Measurements from ENCODE around the gene MAMDC4.
"Not testable (repeated sequence)": the region's sequence is repeated elsewhere in the genome, so short reads cannot be mapped to it uniquely, and the experiment has no call there.

Gene MAMDC4

DNA sequence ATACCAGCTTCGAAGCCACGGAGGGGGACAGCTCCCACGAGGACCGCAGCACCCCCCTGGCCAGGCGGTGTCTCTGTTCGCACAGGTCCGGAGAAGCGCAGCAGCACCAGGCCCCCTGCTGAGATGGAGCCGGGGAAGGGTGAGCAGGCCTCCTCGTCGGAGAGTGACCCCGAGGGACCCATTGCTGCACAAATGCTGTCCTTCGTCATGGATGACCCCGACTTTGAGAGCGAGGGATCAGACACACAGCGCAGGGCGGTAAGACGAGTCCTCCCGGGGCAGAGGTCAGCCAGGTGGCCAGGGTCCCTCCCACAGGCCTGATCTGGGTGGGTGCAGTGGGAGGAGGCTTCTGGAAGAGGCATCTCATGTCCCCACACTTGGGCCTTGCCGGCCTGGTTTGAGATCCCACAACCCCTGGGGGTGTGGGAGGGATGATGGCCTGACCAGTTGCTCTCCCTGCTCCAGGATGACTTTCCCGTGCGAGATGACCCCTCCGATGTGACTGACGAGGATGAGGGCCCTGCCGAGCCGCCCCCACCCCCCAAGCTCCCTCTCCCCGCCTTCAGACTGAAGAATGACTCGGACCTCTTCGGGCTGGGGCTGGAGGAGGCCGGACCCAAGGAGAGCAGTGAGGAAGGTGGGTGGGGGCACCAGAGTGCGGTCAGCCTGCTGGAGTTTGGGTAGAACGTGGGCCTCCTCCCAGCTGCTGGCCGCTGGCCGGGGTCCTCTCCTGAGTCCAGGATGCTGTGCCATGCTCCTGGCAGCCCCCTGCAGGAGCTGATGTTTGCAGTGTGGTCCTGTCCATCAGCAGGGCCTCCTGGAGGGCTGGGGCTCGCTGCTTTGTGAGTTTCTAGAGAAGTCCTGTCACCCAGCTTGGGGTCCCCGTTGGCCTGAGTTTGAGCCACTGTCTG, 12.7 kb upstream of the MAMDC4 start:
- no peak for DNase-seq (ENCODE audit: low spot score)

DNA sequence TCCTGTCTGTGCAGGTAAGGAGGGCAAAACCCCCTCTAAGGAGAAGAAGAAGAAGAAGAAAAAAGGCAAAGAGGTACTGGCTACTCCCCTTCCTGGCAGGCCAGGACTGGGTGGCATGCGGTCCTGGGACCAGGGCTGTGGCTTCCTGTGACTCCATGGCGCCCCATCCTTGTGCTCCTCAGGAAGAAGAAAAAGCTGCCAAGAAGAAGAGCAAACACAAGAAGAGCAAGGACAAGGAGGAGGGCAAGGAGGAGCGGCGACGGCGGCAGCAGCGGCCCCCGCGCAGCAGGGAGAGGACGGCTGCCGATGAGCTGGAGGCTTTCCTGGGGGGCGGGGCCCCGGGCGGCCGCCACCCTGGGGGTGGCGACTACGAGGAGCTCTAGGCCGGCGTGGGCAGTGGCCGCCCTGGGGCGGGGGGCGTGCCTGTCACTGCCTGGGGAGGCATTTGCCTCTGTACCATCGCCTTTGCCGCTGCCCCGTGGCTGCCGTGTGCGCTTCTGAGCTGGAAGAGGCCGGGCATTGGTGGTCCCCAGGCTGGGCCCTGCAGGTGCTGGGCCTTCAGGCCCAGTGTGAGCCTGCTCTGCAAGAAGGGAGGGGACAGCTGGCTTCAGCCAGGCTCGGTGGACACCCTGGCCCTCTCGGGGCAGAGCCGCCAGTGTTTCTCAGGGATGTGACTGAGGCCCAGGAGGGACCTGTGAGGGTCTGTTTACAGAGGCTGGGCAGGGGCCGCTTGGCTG, 11.8 kb upstream of the MAMDC4 start:
- no peak for DNase-seq (ENCODE audit: low spot score)

DNA sequence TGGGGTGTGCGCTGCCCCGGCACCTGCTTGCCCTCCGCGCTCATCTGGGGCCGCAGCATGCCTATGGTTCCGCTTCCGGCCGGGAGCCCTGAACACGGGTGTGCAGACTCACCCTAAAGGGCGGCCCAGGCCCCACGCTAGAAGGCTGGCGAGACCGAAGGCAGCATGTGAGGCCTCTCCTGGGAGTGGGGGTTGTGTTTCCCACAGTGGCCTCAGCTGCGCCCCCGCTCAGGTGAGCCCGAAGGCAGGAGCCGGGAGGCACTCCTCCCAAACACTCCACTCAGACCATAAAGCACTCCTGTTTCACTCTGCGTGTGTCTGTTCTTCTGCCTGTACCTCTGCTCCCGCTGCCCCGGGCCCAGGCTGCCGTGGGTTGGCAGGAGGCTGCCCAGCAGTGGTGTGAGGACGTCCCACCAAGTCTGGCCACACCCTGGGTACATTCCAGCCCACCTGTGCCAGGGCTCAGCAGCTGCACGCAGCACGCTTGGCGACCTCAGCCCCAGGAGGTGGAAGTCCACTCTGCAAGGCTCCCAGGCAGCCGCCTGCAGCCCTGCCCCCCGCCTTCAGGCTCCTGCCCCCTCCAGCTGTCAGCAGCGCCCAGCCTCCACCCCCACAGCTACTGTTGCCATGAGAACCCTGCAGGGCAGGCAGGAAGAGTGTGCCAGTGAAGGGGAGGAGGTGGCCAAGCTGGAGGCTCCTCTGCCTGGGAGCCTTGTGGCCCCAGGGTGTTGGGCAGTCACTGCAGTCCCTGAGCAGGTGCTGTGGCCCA, 11.1 kb upstream of the MAMDC4 start:
- peak; percentile 70 for DNase-seq (ENCODE audit: low spot score)

DNA sequence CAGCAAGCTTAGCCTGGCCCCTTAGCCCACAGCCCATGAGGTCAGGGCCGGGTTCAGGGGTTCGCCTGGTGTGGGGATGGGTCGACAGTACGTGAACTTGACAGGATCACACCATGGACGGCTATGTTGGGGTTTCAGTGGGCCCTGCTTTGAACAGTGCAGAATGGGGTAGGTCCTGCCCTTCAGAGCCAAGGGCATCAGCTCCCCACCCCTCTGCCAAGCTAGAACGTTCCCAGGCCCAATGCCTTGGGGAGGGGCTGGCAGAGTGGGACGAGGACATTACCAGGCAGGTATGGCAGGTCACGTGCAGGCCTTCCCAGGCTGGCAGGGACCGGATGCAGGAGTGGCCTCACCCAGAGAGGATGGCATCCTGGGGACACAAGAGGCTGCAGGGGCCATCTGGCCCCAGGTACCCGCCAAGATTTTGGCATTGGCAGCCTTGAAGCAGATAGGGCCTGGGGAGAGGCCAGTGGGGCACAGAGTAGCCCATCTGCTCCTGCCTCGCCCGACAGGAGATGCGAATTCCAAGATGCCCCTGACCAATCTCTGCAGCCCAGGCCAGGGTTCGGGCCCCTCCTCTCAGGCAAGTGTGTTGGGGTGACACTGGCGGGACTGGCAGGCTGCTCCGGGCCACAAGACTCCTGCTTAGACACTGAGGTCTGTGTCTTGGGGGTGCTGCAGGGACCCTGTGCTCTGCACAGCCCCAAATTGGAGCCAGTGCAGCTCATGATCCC, 10.3 kb upstream of the MAMDC4 start:
- not testable (repeated sequence) for DNase-seq (ENCODE audit: low spot score)

DNA sequence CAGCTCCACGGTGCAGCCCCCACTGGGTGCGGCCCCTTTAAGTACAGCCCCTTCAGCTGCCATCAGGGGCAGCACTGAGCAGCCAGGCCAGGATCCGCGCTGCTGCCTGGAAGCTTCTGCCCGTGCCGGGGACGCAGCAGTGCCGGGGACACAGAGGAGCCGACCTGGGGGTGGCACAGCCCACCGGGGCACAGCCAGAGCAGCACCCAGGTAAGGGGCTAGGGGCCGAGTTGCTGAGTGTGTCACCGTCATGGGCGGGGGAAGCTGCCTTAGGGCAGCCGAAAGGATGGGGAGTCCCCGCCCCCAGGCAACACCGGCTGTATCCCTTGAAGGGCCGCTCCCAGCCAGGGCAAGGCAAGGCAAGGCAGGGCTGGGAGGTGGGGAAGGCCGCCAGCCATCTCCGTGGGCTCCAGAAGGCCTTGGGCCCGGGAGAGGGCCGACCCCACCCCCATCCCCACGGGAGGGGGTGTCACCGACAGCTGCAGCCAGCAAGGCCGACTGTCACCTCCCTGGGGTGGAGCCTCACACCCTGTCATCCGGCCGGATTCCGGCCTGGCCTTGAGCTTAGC, 9.7 kb upstream of the MAMDC4 start, which contains the start of gene AJM1:
TSS of gene AJM1 (plus strand) at position 99 of the 569 bp plus-strand sequence. CDS start 1,937 bp downstream, outside the sequence.
- DNase-seq (ENCODE audit: low spot score) = peak; percentile 91

DNA sequence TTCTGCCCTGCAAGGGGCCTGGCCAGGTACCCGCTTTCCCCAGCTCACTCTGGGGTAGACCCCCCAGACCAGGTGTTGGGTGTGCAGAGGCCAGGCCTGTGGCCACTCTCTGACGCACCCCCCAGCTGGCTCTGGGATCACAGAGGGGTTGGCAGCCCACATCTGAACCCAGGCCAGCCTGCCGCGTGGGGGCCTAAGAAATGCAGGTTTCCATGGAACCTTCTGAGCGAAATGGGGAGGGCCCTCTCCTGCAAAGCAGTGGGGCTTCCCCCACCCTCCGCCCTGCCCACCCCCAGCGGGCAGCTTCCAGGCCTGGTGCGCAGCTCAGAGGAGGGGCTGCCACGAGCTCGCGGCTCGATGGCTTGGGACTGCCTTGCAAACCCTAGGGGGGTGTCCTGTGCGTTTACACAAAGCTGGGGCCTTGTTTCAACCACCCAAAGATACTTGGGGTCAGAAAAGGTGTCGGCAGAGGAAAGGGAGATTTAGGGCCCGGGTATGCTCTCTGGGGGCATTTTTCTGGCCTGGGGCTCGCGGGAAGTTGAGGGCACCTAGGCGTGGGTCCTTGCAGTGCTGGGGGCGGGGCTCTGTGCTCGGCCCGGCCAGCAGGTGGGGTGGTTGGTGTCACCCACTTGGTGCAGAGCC, 8.9 kb upstream of the MAMDC4 start:
- DNase-seq (ENCODE audit: low spot score) = not testable (repeated sequence)

DNA sequence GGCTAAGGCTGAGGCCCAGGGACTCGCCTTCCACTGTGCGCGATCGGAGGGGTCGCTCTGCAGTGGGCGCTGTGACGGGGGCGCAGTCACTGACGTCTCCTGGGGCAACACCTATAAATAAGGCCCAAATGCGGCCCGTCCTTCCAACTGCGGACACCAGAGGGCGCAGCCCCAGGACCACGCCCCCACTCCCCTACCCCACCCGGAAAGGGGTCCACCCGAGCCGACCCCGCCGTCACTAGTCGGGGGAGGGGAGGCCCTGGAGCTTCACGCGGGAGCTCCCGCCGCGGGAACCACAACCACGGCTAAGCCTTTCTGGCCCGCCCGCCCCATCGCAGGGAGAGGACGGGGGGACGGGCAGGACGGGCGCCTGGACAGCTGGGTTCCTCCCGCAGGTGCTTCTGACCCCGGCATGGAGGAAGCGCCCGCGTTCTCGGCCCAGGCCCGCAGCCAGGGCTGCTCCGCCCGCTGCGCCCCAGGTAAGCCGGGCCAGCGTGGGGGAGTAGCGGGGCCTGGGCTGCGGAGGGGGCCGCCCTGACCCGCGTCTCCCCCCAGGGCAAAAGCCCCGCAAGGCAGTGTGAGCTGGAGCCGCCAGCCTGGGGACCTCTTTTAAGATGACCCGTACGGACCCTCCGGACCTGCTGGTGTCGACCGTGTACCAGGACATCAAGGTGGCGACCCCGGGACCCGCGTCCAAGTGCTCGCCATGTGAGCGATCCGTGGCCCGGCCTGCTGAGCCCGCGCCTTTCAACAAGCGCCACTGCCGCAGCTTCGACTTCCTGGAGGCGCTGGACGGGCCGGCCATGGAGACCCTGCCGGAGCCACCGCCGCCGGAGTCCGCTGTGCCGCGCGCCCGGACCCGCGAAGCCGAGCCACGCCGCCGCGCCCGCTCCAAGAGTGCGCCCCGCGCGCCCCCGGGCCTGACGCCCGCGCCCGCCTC, 8.1 kb upstream of the MAMDC4 start:
- not testable (repeated sequence) for DNase-seq (ENCODE audit: low spot score)

DNA sequence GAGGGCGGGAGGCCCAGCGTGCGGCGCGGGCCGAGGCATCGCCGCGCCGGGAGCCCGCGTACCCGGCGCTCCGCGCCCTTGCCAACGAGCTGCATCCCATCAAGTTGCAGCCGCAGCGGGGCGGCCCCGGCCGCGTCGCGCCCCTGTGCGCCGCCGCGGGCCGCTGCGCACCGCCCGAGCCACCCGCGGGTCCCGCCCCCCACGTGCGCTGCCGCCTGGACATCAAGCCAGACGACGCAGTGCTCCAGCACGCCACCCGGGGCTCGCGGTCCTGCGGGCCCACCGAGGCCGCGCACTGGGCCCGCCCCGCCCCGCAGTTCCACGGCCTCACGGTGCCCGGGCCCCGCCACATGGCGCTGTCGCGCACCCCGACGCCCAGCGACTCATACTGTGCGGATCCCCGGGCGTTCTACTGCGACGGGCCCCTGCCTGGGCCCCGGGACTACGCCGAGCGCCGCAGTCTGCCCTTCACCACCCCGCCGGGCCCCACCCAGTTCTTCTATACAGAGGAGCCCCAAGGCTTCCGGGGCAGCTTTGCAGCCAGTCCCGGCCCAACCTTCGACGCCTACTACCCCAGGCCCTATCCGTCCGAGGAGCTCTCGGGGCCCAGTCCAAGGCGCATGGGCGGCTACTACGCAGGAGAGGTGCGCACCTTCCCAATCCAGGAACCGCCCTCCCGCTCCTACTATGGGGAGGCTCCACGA, 7.2 kb upstream of the MAMDC4 start:
- DNase-seq (ENCODE audit: low spot score) = no peak

DNA sequence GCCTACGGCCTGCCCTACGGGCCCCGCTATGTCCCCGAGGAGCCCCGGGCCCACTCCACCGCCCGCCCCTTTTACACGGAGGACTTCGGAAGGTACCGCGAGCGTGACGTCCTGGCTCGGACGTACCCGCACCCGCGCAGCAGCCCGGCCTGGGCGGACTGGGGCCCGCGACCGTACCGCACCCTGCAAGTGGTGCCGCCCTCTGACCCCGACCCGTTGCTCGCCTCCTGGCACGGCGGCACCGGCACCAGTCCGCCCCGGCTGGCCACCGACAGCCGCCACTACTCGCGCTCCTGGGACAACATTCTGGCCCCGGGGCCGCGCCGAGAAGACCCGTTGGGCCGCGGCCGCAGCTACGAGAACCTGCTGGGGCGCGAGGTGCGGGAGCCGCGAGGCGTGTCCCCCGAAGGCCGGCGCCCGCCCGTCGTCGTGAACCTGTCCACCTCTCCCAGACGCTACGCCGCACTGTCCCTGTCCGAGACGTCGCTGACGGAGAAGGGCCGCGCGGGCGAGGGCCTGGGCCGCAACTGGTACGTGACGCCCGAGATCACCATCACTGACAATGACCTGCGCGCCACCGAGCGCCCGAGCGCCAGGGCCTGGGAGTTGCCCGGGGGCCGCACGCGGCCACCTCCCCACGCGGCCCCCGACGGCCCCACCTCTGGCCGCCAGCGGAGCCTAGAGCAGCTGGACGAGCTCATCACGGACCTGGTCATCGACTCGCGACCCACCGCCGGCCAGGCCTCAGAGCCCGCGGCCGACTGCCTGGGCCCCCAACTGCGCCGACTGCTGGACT, 6.5 kb upstream of the MAMDC4 start:
- DNase-seq (ENCODE audit: low spot score) = no peak

DNA sequence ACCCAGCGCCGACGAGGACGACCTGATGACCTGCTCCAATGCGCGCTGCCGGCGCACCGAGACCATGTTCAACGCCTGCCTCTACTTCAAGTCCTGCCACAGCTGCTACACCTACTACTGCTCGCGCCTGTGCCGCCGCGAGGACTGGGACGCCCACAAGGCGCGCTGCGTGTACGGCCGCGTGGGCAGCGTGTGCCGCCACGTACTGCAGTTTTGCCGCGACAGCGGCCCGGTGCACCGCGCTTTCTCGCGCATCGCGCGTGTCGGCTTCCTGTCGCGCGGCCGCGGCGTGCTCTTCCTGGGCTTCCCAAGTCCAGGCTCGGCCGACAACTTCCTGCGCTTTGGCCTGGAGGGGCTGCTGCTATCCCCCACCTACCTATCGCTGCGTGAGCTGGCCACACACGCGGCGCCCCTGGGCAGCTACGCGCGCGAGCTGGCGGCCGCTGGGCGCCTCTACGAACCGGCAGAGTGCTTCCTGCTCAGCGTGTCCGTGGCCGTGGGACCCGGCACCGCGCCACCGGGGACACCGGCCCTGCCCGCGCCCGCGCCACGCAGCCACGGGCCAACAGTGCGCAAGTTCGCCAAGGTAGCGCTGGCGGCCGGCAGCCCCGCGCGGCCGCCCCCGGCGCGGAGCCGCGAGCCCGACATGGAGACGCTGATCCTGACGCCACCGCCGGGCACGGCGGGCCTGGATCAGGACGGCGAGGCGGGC, 5.6 kb upstream of the MAMDC4 start:
- no peak for DNase-seq (ENCODE audit: low spot score)

DNA sequence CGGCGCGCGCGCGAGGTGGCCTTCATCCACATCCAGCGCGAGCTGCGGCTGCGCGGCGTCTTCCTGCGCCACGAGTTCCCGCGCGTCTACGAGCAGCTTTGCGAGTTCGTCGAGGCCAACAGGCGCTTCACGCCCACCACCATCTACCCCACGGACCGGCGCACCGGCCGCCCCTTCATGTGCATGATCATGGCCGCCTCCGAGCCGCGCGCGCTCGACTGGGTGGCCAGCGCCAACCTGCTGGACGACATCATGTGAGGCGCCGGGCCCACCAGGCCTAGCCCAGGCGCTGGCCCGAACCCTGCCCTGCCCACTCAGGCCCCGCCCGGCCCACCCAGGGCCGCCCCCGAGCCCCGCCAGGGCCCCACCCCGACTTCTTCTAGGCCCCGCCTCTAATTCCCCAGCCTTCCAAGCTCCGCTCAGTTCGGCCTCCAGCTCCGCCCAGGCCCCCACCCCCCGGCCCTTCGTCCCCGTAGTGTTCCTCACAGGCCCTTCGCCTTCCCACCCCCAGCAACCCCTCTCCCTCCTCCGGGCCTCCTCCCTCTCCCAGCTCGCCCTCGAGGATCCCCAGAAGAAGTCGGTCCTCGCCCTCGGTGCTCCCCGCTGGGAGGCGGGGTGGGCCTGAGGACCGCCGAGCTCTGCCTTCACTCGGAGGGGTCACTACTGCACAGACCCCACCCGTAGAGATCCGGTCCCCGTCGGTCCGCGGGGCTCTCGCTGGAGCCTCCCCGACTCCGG, 4.9 kb upstream of the MAMDC4 start:
- no peak for DNase-seq (ENCODE audit: low spot score)

DNA sequence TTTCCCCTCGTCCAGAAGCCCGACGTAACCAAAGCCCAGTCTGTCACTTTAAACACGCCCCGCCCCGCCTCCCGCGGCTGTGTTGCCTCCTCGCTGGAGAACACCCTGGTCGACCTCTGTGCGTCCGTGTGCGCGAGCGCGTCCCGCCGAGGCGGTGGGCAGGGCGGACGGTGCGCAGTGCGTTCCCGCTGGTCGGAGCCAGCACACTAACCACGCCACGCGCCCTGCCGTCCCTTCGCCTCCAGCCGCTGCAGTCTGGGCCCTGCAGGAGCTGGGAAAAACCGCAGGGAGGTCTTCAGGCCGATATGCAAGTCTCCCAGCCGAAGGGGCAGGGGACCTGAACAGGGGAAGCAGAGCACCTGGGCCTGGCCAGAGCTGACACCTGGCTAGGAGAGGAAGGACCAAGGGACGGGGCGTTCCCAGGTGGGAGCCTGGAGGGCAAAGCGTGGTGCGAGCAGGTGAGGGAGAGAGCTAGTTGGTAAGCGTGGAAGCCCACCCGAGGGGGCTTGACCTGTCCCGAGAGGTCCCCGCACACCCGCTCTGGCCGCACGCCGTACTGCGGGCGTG, 4.2 kb upstream of the MAMDC4 start:
- peak; percentile 87 for DNase-seq (ENCODE audit: low spot score)

DNA sequence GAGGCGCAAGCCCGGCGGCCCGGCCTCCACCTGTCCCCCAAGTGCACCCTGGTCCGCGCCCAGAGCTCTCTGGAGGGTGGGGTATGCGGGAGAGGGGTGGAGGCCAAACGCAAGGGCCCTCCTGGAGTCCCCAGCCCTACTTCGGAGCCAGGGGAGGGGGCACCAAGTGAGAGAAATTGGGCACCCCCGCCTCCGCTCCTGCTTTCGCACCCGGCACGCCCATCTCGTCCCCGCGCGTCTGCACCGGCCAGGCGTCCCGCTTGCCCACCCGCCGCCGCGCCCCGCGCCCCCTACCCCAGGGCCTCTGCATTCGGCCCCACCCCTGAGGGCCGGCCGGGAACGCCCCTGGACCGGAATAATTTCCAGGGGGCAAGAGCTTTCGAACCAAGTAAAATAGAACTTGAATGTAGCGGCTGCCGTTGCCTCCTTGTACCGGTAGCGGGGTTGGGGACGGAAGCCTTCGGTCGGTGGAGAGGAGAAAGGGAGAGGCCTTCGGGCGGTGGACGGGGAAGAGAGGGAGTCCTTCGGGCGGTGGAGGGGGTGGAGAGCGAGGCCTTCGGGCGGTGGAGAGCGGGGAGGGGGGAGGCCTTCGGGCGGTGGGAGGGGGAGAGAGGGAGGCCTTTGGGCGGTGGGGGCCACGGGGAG, 3.6 kb upstream of the MAMDC4 start:
- peak; percentile 74 for DNase-seq (ENCODE audit: low spot score)

DNA sequence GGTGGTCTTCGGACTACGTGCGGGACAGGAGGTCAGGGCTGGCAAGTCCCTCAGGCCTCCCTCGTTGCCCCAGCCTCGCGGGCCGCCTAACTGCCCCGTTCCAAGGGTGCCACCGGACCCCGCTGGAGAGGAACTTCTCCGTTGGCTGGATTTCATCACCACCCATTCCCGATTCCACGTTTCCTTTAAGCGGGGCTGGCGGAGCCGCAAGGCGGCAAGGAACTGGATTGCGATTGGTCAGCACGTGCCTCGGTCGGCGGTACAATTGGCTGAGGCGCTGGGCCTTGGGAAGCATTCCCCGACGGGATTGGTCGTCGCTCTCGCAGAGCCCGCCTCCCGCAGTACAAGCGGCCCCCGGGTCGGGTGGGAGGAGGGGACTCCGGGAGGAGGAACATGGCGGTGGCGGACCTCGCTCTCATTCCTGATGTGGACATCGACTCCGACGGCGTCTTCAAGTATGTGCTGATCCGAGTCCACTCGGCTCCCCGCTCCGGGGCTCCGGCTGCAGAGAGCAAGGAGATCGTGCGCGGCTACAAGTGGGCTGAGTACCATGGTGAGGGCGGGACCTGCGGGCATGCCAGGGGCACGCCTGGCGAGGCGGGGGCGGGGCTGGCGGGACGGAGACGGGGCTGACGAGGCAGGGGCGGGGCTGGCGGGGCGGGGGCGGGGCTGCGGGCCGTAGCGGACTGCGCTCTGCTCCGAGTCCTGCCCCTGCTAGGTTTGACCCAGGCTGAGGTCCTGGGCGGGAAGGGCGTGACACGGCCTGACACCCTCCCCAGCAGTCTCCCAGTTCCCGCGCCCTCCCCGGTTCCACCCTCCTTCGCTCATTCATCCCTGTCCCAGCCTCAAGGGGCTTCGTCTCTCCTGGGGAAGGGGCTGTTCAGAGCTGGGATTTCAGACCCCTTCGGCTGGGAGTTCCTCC, 2.8 kb upstream of the MAMDC4 start, which contains the start of gene PHPT1:
TSS of gene PHPT1 (plus strand) at position 372 of the 922 bp plus-strand sequence. CDS start at position 394, 22 bp downstream.
- peak; percentile 100 for DNase-seq (ENCODE audit: low spot score)

Measured in hepatic stellate cell (primary cell).